ENCODE results near the gene CYTL1.
"Not testable (repeated sequence)": the region's sequence is repeated elsewhere in the genome, so short reads cannot be mapped to it uniquely, and the experiment has no call there.

DNA sequence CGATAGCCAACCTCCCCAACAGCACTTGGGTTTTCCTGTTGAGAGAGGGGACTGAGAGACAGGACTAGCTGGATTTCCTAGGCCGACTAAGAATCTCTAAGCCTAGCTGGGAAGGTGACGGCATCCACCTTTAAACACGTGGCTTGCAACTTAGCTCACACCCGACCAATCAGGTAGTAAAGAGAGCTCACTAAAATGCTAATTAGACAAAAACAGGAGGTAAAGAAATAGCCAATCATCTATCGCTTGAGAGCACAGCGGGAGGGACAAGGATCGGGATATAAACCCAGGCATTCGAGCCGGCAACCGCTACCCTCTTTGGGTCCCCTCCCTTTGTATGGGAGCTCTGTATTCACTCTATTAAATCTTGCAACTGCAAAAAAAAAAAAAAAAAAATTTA, 12.3 kb downstream of the CYTL1 start:
- TF ChIP-seq, protein P1, sequence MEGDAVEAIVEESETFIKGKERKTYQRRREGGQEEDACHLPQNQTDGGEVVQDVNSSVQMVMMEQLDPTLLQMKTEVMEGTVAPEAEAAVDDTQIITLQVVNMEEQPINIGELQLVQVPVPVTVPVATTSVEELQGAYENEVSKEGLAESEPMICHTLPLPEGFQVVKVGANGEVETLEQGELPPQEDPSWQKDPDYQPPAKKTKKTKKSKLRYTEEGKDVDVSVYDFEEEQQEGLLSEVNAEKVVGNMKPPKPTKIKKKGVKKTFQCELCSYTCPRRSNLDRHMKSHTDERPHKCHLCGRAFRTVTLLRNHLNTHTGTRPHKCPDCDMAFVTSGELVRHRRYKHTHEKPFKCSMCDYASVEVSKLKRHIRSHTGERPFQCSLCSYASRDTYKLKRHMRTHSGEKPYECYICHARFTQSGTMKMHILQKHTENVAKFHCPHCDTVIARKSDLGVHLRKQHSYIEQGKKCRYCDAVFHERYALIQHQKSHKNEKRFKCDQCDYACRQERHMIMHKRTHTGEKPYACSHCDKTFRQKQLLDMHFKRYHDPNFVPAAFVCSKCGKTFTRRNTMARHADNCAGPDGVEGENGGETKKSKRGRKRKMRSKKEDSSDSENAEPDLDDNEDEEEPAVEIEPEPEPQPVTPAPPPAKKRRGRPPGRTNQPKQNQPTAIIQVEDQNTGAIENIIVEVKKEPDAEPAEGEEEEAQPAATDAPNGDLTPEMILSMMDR (IDR thresholded peaks at IDR 0.05; ENCODE audit: low read depth, low read length) = not testable (repeated sequence)
- not testable (repeated sequence) for TF ChIP-seq MYC (IDR thresholded peaks at IDR 0.05; ENCODE audit: low read depth, low read length); POLR2A (IDR thresholded peaks at IDR 0.05; ENCODE audit: extremely low read depth, insufficient read length)
- TF ChIP-seq, protein P2, sequence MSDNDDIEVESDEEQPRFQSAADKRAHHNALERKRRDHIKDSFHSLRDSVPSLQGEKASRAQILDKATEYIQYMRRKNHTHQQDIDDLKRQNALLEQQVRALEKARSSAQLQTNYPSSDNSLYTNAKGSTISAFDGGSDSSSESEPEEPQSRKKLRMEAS (IDR thresholded peaks at IDR 0.05; ENCODE audit: low read depth, low read length) = not testable (repeated sequence)

Measured in NB4 (cell line).